ENCODE data around the gene S100A3. TPM values are rescaled to one million over a fixed set of nuclear protein-coding genes. Genes with fewer than 3 reads are reported as not detected.

S100A3 gene
- total RNA-seq, 3 donors from 2014 or later = 0.44 to 2.6 (median 2.2) TPM

- no peaks in the 10 kb centered on the region for H3K27me3 ChIP-seq
- intact Hi-C loops (cut with DNase I; ENCODE audit: low total_unique reads) = no loop called here
- DNase-seq (ENCODE audit: low spot score in 2 of 2) = no peak
- H3K9me3 ChIP-seq = no peaks in the 10 kb centered on the region
- no peak overlapping the region for H3K4me3 ChIP-seq
- no peaks in the 10 kb centered on the region for H3K36me3 ChIP-seq
- TF ChIP-seq POLR2AphosphoS5 (IDR thresholded peaks at IDR 0.05) (no peak), CTCF (IDR thresholded peaks at IDR 0.05) (no peak), POLR2A (IDR thresholded peaks at IDR 0.05) (no peak)
- peaks cover 2 to 26% of the 10 kb centered on the region in 2 donors for H3K4me1 ChIP-seq
- peak overlapping the region; percentile 4 to 81 for H3K27ac ChIP-seq
Observed at GRCh38 chr1:153552335-153552734, 3.3 kb upstream of the S100A3 start.

- TF ChIP-seq POLR2AphosphoS5 (IDR thresholded peaks at IDR 0.05) = no peak
- TF ChIP-seq POLR2A (IDR thresholded peaks at IDR 0.05) = no peak
- no peak for TF ChIP-seq CTCF (IDR thresholded peaks at IDR 0.05)
- Histone ChIP-seq H3K27ac (peak overlapping the region; percentile 89 to 94), H3K4me3 (no peak overlapping the region), H3K9me3 (no peaks in the 10 kb centered on the region), H3K27me3 (no peaks in the 10 kb centered on the region), H3K4me1 (peaks cover 5 to 30% of the 10 kb centered on the region in 2 donors), H3K36me3 (no peaks in the 10 kb centered on the region)
- intact Hi-C loops (cut with DNase I; ENCODE audit: low total_unique reads) = no loop called here
- no peak for DNase-seq (ENCODE audit: low spot score in 2 of 2)
Observed at GRCh38 chr1:153550827-153551500, 1.9 kb upstream of the S100A3 start.

GRCh38 chr1:153550398-153550758 lies 1.3 kb upstream of the S100A3 start:
- no peak for DNase-seq (ENCODE audit: low spot score in 2 of 2)
- intact Hi-C loops (cut with DNase I; ENCODE audit: low total_unique reads) = no loop called here
- TF ChIP-seq CTCF (IDR thresholded peaks at IDR 0.05) (no peak), POLR2A (IDR thresholded peaks at IDR 0.05) (no peak), POLR2AphosphoS5 (IDR thresholded peaks at IDR 0.05) (no peak)

GRCh38 chr1:153549741-153550397 lies 811 bp upstream of the S100A3 start:
- intact Hi-C loops (cut with DNase I; ENCODE audit: low total_unique reads) = no loop called here
- TF ChIP-seq POLR2AphosphoS5 (IDR thresholded peaks at IDR 0.05) = no peak
- no peak for TF ChIP-seq CTCF (IDR thresholded peaks at IDR 0.05)
- no peak for TF ChIP-seq POLR2A (IDR thresholded peaks at IDR 0.05)

More at GRCh38 chr1:153550398-153550758, 1.3 kb upstream of the S100A3 start:
- Histone ChIP-seq H3K4me3 (no peak overlapping the region), H3K36me3 (no peaks in the 10 kb centered on the region), H3K9me3 (no peaks in the 10 kb centered on the region), H3K4me1 (peaks cover 5 to 36% of the 10 kb centered on the region in 2 donors), H3K27me3 (no peaks in the 10 kb centered on the region), H3K27ac (peak overlapping the region; percentile 89 to 94)

More at GRCh38 chr1:153549741-153550397, 811 bp upstream of the S100A3 start:
- Histone ChIP-seq H3K36me3 (no peaks in the 10 kb centered on the region), H3K27ac (peak overlapping the region; percentile 89 to 94), H3K9me3 (no peaks in the 10 kb centered on the region), H3K4me1 (peaks cover 5 to 38% of the 10 kb centered on the region in 2 donors), H3K4me3 (no peak overlapping the region), H3K27me3 (no peaks in the 10 kb centered on the region)
- DNase-seq (ENCODE audit: low spot score in 2 of 2) = no peak

Data from breast epithelium (tissue), 4 donors.